ENCODE data around the gene LMTK3. TPM values are rescaled to one million over a fixed set of nuclear protein-coding genes. Genes with fewer than 3 reads are reported as not detected.

LMTK3 gene
- total and polyA plus RNA-seq, 2 donors (not counting 1 experiment from before 2014, with no cell fraction given): 0.17 TPM; not detected in 1

- Histone ChIP-seq H3K4me3 (replicated peaks in 1 of 4; ENCODE audit: control extremely low read depth in 1 of 4, insufficient read depth in 1 of 4, low read depth in 3 of 4, low read length in 4 of 4) (no peak overlapping the region), H4K20me1 (ENCODE audit: control insufficient read depth, extremely low read depth, insufficient read depth, low read length) (no peaks in the 10 kb centered on the region), H3K36me3 (ENCODE audit: control insufficient read depth, insufficient read depth, low read length) (no peaks in the 10 kb centered on the region), H2AFZ (ENCODE audit: low read length) (no peak overlapping the region), H3K9ac (ENCODE audit: insufficient read depth, low read length) (no peak overlapping the region), H3K79me2 (ENCODE audit: control insufficient read depth, insufficient read depth, low read length) (no peaks in the 10 kb centered on the region), H3K27me3 (ENCODE audit: control insufficient read depth, insufficient read depth, low read length) (peaks cover 15% of the 10 kb centered on the region), H3K4me2 (ENCODE audit: extremely low read depth, insufficient read depth, low read length) (no peak overlapping the region), H3K27ac (ENCODE audit: insufficient read depth, low read length) (no peak overlapping the region), H3K4me1 (ENCODE audit: control insufficient read depth, extremely low read depth, insufficient read depth, low read length) (peaks cover 2% of the 10 kb centered on the region), H3K9me3 (ENCODE audit: control insufficient read depth, insufficient read depth, low read depth, low read length) (no peaks in the 10 kb centered on the region)
- TF ChIP-seq CTCF (conservative IDR thresholded peaks at IDR 0.05 in 1 of 2, IDR thresholded peaks at IDR 0.05 in 1 of 2; ENCODE audit: low read depth in 1 of 2, low read length in 2 of 2) (no peak), EZH2 (IDR thresholded peaks at IDR 0.05; ENCODE audit: low read length, missing control alignments) (no peak)
- no peak for DNase-seq (ENCODE audit: low read depth in 2 of 2)
These were observed 4.9 kb upstream of the LMTK3 start for GRCh38 chr19:48516536-48516935.

GRCh38 chr19:48514123-48514458, 2.5 kb upstream of the LMTK3 start:
- Histone ChIP-seq H4K20me1 (ENCODE audit: control insufficient read depth, extremely low read depth, insufficient read depth, low read length) (no peaks in the 10 kb centered on the region), H3K36me3 (ENCODE audit: control insufficient read depth, insufficient read depth, low read length) (no peaks in the 10 kb centered on the region), H3K4me1 (ENCODE audit: control insufficient read depth, extremely low read depth, insufficient read depth, low read length) (peaks cover 2% of the 10 kb centered on the region), H3K9me3 (ENCODE audit: control insufficient read depth, insufficient read depth, low read depth, low read length) (no peaks in the 10 kb centered on the region), H3K27ac (ENCODE audit: insufficient read depth, low read length) (no peak overlapping the region), H3K4me2 (ENCODE audit: extremely low read depth, insufficient read depth, low read length) (peak overlapping the region; percentile 79), H3K27me3 (ENCODE audit: control insufficient read depth, insufficient read depth, low read length) (peaks cover 19% of the 10 kb centered on the region), H3K4me3 (replicated peaks in 1 of 4; ENCODE audit: control extremely low read depth in 1 of 4, insufficient read depth in 1 of 4, low read depth in 3 of 4, low read length in 4 of 4) (peak overlapping the region in 1 of 4 experiments; percentile 47), H2AFZ (ENCODE audit: low read length) (no peak overlapping the region), H3K79me2 (ENCODE audit: control insufficient read depth, insufficient read depth, low read length) (no peaks in the 10 kb centered on the region), H3K9ac (ENCODE audit: insufficient read depth, low read length) (no peak overlapping the region)
- no peak for DNase-seq (ENCODE audit: low read depth in 2 of 2)
- TF ChIP-seq CTCF (conservative IDR thresholded peaks at IDR 0.05 in 1 of 2, IDR thresholded peaks at IDR 0.05 in 1 of 2; ENCODE audit: low read depth in 1 of 2, low read length in 2 of 2) (no peak), EZH2 (IDR thresholded peaks at IDR 0.05; ENCODE audit: low read length, missing control alignments) (no peak)

- Histone ChIP-seq H3K4me3 (replicated peaks in 1 of 4; ENCODE audit: control extremely low read depth in 1 of 4, insufficient read depth in 1 of 4, low read depth in 3 of 4, low read length in 4 of 4) (peak overlapping the region; percentile 32 to 59 (median 41)), H2AFZ (ENCODE audit: low read length) (peak overlapping the region; percentile 16), H4K20me1 (ENCODE audit: control insufficient read depth, extremely low read depth, insufficient read depth, low read length) (no peaks in the 10 kb centered on the region), H3K27ac (ENCODE audit: insufficient read depth, low read length) (no peak overlapping the region), H3K36me3 (ENCODE audit: control insufficient read depth, insufficient read depth, low read length) (no peaks in the 10 kb centered on the region), H3K4me1 (ENCODE audit: control insufficient read depth, extremely low read depth, insufficient read depth, low read length) (peaks cover 2% of the 10 kb centered on the region), H3K9me3 (ENCODE audit: control insufficient read depth, insufficient read depth, low read depth, low read length) (no peaks in the 10 kb centered on the region), H3K27me3 (ENCODE audit: control insufficient read depth, insufficient read depth, low read length) (peaks cover 19% of the 10 kb centered on the region), H3K79me2 (ENCODE audit: control insufficient read depth, insufficient read depth, low read length) (no peaks in the 10 kb centered on the region), H3K4me2 (ENCODE audit: extremely low read depth, insufficient read depth, low read length) (peak overlapping the region; percentile 79), H3K9ac (ENCODE audit: insufficient read depth, low read length) (no peak overlapping the region)
- no peak for TF ChIP-seq CTCF (conservative IDR thresholded peaks at IDR 0.05 in 1 of 2, IDR thresholded peaks at IDR 0.05 in 1 of 2; ENCODE audit: low read depth in 1 of 2, low read length in 2 of 2)
- no peak for TF ChIP-seq EZH2 (IDR thresholded peaks at IDR 0.05; ENCODE audit: low read length, missing control alignments)
- peak; percentile 61 to 62 for DNase-seq (ENCODE audit: low read depth in 2 of 2)
These were observed 1.9 kb upstream of the LMTK3 start for GRCh38 chr19:48513289-48514122.
